A549 (cell line): Measurements from ENCODE around the gene LAMB1. TPM values are rescaled to one million over a fixed set of nuclear protein-coding genes. Genes with fewer than 3 reads are reported as not detected.

Experiments used
- ATAC-seq, 2 experiments: fragments of 200-7000 bp in 1 of 2; fragments of >200 bp in 1 of 2; cut with Nextera tagmentation in 1 of 2; cut with Tn5 transposase in 1 of 2; 3 replicates each; pipeline versions ENCODE4 v1.8.0 to v1.9.1; 2018 to 2020; ENCODE audit warnings: mild to moderate bottlenecking in 1 of 2, moderate library complexity in 1 of 2
- CTCF ChIA-PET: fragments of 300-600 bp; sonication (Branson Sonifier 250); formaldehyde crosslinking; extraction: SDS; loops from one replicate; lab custom pipeline; 2021; ENCODE audit warnings: antibody characterized with exemption, inconsistent platforms; lab: Yijun Ruan, JAX
- POLR2A ChIA-PET: fragments of 350-600 bp; formaldehyde crosslinking; extraction: SDS; loops from one replicate; lab custom pipeline; 2021; ENCODE audit warnings: antibody characterized with exemption, inconsistent platforms; lab: Yijun Ruan, JAX
- DNase-seq, 2 experiments: peaks; one replicate each; pipeline versions ENCODE4 v3.0.0 to v3.0.0-alpha.2; 2011 to 2016; ENCODE audit warnings: low read depth in 1 of 2, low spot score in 1 of 2
- FAIRE-seq: peaks from 2 replicates; lab custom pipeline; 2011; peaks lifted over from hg19 to GRCh38; lab: Jason Lieb, UNC
- H3K27ac ChIP-seq, 2 experiments: fragments of >200 bp; sonication (Bioruptor Twin); formaldehyde crosslinking; 3 replicates each; pipeline ENCODE4 v1.5.1; 2016 to 2017
- H3K4me1 ChIP-seq: fragments of >200 bp; sonication (Bioruptor Twin); formaldehyde crosslinking; 3 replicates; pipeline ENCODE4 v1.6.1; 2016
- H3K4me2 ChIP-seq: fragments of >200 bp; sonication (Bioruptor Twin); formaldehyde crosslinking; 3 replicates; pipeline ENCODE4 v1.6.1; 2016
- H3K4me3 ChIP-seq: fragments of >200 bp; sonication (Bioruptor Twin); formaldehyde crosslinking; 3 replicates; pipeline ENCODE4 v1.5.1; 2016
- H3K9me3 ChIP-seq: fragments of >200 bp; sonication (Bioruptor Twin); formaldehyde crosslinking; 3 replicates; pipeline ENCODE4 v1.6.1; 2016
- BHLHE40 ChIP-seq: IDR thresholded peaks from 2 replicates; pipeline ENCODE4 v1.6.1; 2012; ENCODE audit warnings: low read depth, low read length, inconsistent platforms
- CBX2 ChIP-seq: fragments of 200-600 bp; sonication (generic); IDR thresholded peaks from 2 replicates; pipeline ENCODE4 v1.6.1; 2016; ENCODE audit warnings: low read depth, mild to moderate bottlenecking, borderline replicate concordance
- CHD4 ChIP-seq: fragments of 200-600 bp; sonication (generic); IDR thresholded peaks from 2 replicates; pipeline ENCODE4 v1.6.1; 2016; ENCODE audit warnings: antibody characterized with exemption, mild to moderate bottlenecking, borderline replicate concordance
- EP300 ChIP-seq, 2 experiments: fragments of >200 bp; sonication (Bioruptor Twin); formaldehyde crosslinking; IDR thresholded peaks; 2 replicates in 1 of 2; 3 replicates in 1 of 2; pipeline ENCODE4 v1.6.1; 2016 to 2017
- FOXS1 ChIP-seq: fragments of 250-450 bp; sonication (Bioruptor Pico); IDR thresholded peaks from 2 replicates; pipeline ENCODE4 v1.5.0; 2020; ENCODE audit warnings: mild to moderate bottlenecking, moderate library complexity
- GATA3 ChIP-seq: IDR thresholded peaks from 2 replicates; pipeline ENCODE4 v1.6.1; 2012; ENCODE audit warnings: borderline replicate concordance
- HDAC2 ChIP-seq: fragments of 200-600 bp; sonication (generic); IDR thresholded peaks from 2 replicates; pipeline ENCODE4 v1.6.1; 2016
- HEYL ChIP-seq: fragments of 250-450 bp; sonication (Bioruptor Pico); IDR thresholded peaks from 2 replicates; pipeline ENCODE4 v1.8.0; 2021; ENCODE audit warnings: mild to moderate bottlenecking, moderate library complexity
- HOXA7 ChIP-seq: fragments of 250-450 bp; sonication (Bioruptor Pico); IDR thresholded peaks from 2 replicates; pipeline ENCODE4 v1.5.0; 2020; ENCODE audit warnings: mild to moderate bottlenecking, moderate library complexity
- HOXB5 ChIP-seq: fragments of 250-450 bp; sonication (Bioruptor Pico); IDR thresholded peaks from 2 replicates; pipeline ENCODE4 v1.5.0; 2020; ENCODE audit warnings: mild to moderate bottlenecking, moderate library complexity
- JUN ChIP-seq, 2 experiments: fragments of >200 bp; sonication (Bioruptor Twin); formaldehyde crosslinking; IDR thresholded peaks; 2 replicates in 1 of 2; 3 replicates in 1 of 2; pipeline ENCODE4 v1.6.1; 2016 to 2017
- MAFK ChIP-seq: fragments of 450-650 bp; IDR thresholded peaks from 2 replicates; pipeline ENCODE4 v1.6.1; 2014; ENCODE audit not compliant: partially characterized antibody
- MYC ChIP-seq: IDR thresholded peaks from 2 replicates; pipeline ENCODE4 v1.6.1; 2012; ENCODE audit warnings: mild to moderate bottlenecking, inconsistent platforms, low read length, improper control_type of control experiment, borderline replicate concordance
- NR3C1 ChIP-seq: fragments of >200 bp; sonication (Bioruptor Twin); formaldehyde crosslinking; IDR thresholded peaks from 3 replicates; pipeline ENCODE4 v1.6.1; 2017
- PHF8 ChIP-seq: fragments of 200-600 bp; sonication (generic); IDR thresholded peaks from 2 replicates; pipeline ENCODE4 v1.6.1; 2016; ENCODE audit warnings: low read depth, mild to moderate bottlenecking, antibody characterized with exemption, moderate library complexity, borderline replicate concordance
- RAD21 ChIP-seq, 2 experiments: fragments of >200 bp in 1 of 2; sonication (Bioruptor Twin) in 1 of 2; formaldehyde crosslinking in 1 of 2; IDR thresholded peaks in 1 of 2; conservative IDR thresholded peaks in 1 of 2; 2 replicates in 1 of 2; 3 replicates in 1 of 2; pipeline ENCODE4 v1.6.1; 2012 to 2018; ENCODE audit warnings: inconsistent platforms in 1 of 2
- RCOR1 ChIP-seq: fragments of 150-350 bp; IDR thresholded peaks from 2 replicates; pipeline ENCODE4 v1.6.1; 2014; ENCODE audit warnings: antibody characterized with exemption, low read length, low read depth
- SMC3 ChIP-seq: fragments of >200 bp; sonication (Bioruptor Twin); formaldehyde crosslinking; IDR thresholded peaks from 3 replicates; pipeline ENCODE4 v1.6.1; 2018; ENCODE audit warnings: inconsistent platforms
- SREBF2 ChIP-seq: fragments of 450-650 bp; IDR thresholded peaks from 2 replicates; pipeline ENCODE4 v1.6.1; 2014; ENCODE audit warnings: mild to moderate bottlenecking, moderate library complexity
- TP53 ChIP-seq: fragments of 250-450 bp; sonication (Bioruptor Pico); IDR thresholded peaks from 2 replicates; pipeline ENCODE4 v1.5.0; 2021; ENCODE audit warnings: mild to moderate bottlenecking, moderate library complexity
- ZC3H11A ChIP-seq: fragments of 450-650 bp; IDR thresholded peaks from 2 replicates; pipeline ENCODE4 v1.6.1; 2014; ENCODE audit warnings: antibody characterized with exemption, mild to moderate bottlenecking
- WGBS: methylation state at CpG from one replicate; pipeline ENCODE4 v1.1.6; 2017; ENCODE audit errors: missing lambda C conversion rate; 5-methylcytosine and 5-hydroxymethylcytosine counted together
- polyA plus RNA-seq, 4 experiments: library from polyadenylated mRNA; depleted of rRNA in 3 of 4; stranded (reverse); fragments of >200 nt; fragmentation: RNase III in 1 of 4; extraction: RNeasy Plus Mini Kit Qiagen cat#74134 plus additional on column Dnase treatment in 1 of 4; gene quantifications; 2 replicates in 3 of 4; 3 replicates in 1 of 4; pipeline ENCODE4 v1.2.3, GENCODE V29; 2011 to 2017
- TF ChIP-seq, protein P1 (sequence below): fragments of >200 bp; sonication (Bioruptor Twin); formaldehyde crosslinking; IDR thresholded peaks from 3 replicates; pipeline ENCODE4 v1.5.1; 2016
- TF ChIP-seq, protein P2 (sequence below): IDR thresholded peaks from 2 replicates; pipeline ENCODE4 v1.6.1; 2012; ENCODE audit warnings: low read depth, borderline replicate concordance
- TF ChIP-seq, protein P3 (sequence below): fragments of >200 bp; sonication (Bioruptor Twin); formaldehyde crosslinking; IDR thresholded peaks from 3 replicates; pipeline ENCODE4 v1.6.1; 2016
- TF ChIP-seq, protein P4 (sequence below): IDR thresholded peaks from 2 replicates; pipeline ENCODE4 v1.6.1; 2012
- TF ChIP-seq, protein P5 (sequence below): fragments of 250-450 bp; sonication (Bioruptor Pico); IDR thresholded peaks from 2 replicates; pipeline ENCODE4 v1.5.0; 2020; ENCODE audit warnings: low read depth, mild to moderate bottlenecking, moderate library complexity
- TF ChIP-seq, protein P6 (sequence below): fragments of >200 bp; sonication (Bioruptor Twin); formaldehyde crosslinking; IDR thresholded peaks from 2 replicates; pipeline ENCODE4 v1.6.1; 2016

LAMB1 gene
- polyA plus RNA-seq, 2 of the 4 experiments (the other 2 are of a cell fraction) = 142 to 162 TPM

DNA sequence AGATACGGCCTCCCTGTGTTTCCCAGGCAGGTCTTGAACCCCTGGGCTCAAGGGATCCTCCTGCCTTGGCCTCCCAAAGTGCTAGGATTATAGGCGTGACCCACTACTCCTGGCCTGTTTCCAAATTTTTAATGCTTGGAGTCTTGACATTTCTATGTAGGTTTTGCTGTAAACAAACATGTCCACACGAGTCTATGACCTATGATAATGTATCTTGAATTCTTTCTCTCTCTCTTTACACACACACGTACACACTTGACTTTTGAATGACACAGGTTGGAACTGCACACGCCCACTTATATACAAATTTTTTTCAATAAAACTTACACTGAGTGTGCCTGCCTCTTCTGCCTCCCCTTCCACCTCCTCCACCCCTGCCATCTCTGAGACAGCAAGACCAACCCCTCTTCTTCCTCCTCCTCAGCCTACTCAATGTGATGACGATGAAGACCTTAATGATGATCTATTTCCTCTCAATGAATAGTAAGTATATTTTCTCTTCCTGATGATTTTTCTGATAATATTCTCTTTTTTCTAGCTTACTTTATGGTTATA, 44.1 kb upstream of the LAMB1 start (continued):
- TF ChIP-seq TP53 (CRISPR knock-in tag) = no peak

DNA sequence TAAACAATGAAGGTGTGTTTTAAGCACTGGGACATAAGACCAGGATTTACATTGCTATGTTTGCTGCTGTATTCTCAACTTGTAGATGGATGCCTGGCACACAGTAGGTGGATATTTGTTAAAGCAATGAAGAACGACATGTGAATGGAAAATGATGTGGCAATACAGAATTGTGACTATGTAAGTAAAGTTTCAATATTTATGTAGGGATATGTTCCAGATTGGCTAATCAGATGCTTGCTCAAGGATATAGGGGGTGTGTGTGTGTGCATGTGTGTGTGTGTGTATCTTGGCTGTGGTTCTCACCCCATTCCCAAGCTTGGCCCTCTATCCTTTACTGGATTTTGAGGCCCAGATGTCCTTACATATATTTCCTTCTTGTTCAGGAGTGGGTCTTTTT, 42.7 kb upstream of the LAMB1 start:
- Histone ChIP-seq H3K27ac (no peak overlapping the region), H3K4me2 (no peak overlapping the region), H3K4me3 (no peak overlapping the region), H3K4me1 (no peaks in the 10 kb centered on the region), H3K9me3 (no peaks in the 10 kb centered on the region)
- POLR2A ChIA-PET = no interaction called here
- ATAC-seq (no peak), FAIRE-seq (no peak), DNase-seq (no peak)
- CTCF ChIA-PET = interaction anchor here (0.7 to 1.0 kb wide), 2 partner anchors 18 to 29 kb away, joined by 3 read pairs; no protein-coding TSS in a partner anchor
- TF ChIP-seq BHLHE40 = no peak
- no peak for TF ChIP-seq RCOR1
- no peak for TF ChIP-seq HOXB5 (CRISPR knock-in tag)
- TF ChIP-seq MYC = no peak
- TF ChIP-seq SREBF2 = no peak
- no peak for TF ChIP-seq HOXA7 (CRISPR knock-in tag)
- no peak for TF ChIP-seq FOXS1
- TF ChIP-seq ZC3H11A = no peak
- TF ChIP-seq SMC3 = no peak
- TF ChIP-seq CHD4 = no peak
- TF ChIP-seq RAD21 (conservative IDR thresholded peaks at IDR 0.05 in 1 of 2, IDR thresholded peaks at IDR 0.05 in 1 of 2) = no peak
- TF ChIP-seq, protein P1, sequence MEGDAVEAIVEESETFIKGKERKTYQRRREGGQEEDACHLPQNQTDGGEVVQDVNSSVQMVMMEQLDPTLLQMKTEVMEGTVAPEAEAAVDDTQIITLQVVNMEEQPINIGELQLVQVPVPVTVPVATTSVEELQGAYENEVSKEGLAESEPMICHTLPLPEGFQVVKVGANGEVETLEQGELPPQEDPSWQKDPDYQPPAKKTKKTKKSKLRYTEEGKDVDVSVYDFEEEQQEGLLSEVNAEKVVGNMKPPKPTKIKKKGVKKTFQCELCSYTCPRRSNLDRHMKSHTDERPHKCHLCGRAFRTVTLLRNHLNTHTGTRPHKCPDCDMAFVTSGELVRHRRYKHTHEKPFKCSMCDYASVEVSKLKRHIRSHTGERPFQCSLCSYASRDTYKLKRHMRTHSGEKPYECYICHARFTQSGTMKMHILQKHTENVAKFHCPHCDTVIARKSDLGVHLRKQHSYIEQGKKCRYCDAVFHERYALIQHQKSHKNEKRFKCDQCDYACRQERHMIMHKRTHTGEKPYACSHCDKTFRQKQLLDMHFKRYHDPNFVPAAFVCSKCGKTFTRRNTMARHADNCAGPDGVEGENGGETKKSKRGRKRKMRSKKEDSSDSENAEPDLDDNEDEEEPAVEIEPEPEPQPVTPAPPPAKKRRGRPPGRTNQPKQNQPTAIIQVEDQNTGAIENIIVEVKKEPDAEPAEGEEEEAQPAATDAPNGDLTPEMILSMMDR = no peak
- no peak for TF ChIP-seq MAFK
- no peak for TF ChIP-seq JUN (IDR thresholded peaks at IDR 0.05)
- no peak for TF ChIP-seq EP300 (IDR thresholded peaks at IDR 0.05)
- TF ChIP-seq, protein P2, sequence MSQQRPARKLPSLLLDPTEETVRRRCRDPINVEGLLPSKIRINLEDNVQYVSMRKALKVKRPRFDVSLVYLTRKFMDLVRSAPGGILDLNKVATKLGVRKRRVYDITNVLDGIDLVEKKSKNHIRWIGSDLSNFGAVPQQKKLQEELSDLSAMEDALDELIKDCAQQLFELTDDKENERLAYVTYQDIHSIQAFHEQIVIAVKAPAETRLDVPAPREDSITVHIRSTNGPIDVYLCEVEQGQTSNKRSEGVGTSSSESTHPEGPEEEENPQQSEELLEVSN = no peak
- 72% methylated on average over 1 of the region's 1 CpG for WGBS

DNA sequence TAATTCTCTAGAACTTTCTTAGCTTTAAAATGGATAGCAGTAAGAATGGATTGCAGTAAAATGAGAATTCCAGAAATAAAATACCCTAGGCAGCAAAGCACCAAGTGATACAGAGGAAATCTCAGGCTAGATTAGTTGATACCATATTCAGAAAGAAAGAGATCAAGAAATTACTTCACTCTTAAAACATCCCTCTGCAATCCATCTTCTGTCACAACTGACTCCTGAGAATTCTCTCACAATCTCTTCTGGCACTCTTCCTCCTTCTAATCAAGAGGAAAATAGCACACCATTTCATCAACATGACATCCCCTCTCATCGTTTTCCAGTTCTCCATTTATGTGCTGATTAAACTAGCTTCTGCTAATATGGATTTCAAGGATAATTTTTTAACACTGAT, 42.2 kb upstream of the LAMB1 start:
- Histone ChIP-seq H3K4me2 (no peak overlapping the region), H3K9me3 (no peaks in the 10 kb centered on the region), H3K4me1 (no peaks in the 10 kb centered on the region), H3K4me3 (no peak overlapping the region), H3K27ac (no peak overlapping the region)
- ChIA-PET CTCF (interaction anchor here (0.8 to 1.7 kb wide), 2 partner anchors 12 to 93 kb away, joined by 3 read pairs; no protein-coding TSS in a partner anchor), POLR2A (no interaction called here)
- FAIRE-seq (no peak), ATAC-seq (no peak), DNase-seq (no peak)
- 65% methylated on average over 1 of the region's 1 CpG for WGBS
- TF ChIP-seq HDAC2 (no peak), GATA3 (no peak), HEYL (no peak), RCOR1 (no peak), CBX2 (no peak), PHF8 (no peak), NR3C1 (no peak), RAD21 (conservative IDR thresholded peaks at IDR 0.05 in 1 of 2, IDR thresholded peaks at IDR 0.05 in 1 of 2) (no peak)
- TF ChIP-seq, protein P3, sequence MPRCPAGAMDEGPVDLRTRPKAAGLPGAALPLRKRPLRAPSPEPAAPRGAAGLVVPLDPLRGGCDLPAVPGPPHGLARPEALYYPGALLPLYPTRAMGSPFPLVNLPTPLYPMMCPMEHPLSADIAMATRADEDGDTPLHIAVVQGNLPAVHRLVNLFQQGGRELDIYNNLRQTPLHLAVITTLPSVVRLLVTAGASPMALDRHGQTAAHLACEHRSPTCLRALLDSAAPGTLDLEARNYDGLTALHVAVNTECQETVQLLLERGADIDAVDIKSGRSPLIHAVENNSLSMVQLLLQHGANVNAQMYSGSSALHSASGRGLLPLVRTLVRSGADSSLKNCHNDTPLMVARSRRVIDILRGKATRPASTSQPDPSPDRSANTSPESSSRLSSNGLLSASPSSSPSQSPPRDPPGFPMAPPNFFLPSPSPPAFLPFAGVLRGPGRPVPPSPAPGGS = no peak
- TF ChIP-seq, protein P4, sequence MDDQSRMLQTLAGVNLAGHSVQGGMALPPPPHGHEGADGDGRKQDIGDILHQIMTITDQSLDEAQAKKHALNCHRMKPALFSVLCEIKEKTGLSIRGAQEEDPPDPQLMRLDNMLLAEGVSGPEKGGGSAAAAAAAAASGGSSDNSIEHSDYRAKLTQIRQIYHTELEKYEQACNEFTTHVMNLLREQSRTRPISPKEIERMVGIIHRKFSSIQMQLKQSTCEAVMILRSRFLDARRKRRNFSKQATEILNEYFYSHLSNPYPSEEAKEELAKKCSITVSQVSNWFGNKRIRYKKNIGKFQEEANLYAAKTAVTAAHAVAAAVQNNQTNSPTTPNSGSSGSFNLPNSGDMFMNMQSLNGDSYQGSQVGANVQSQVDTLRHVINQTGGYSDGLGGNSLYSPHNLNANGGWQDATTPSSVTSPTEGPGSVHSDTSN = no peak
- TF ChIP-seq, protein P5, sequence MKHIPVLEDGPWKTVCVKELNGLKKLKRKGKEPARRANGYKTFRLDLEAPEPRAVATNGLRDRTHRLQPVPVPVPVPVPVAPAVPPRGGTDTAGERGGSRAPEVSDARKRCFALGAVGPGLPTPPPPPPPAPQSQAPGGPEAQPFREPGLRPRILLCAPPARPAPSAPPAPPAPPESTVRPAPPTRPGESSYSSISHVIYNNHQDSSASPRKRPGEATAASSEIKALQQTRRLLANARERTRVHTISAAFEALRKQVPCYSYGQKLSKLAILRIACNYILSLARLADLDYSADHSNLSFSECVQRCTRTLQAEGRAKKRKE (CRISPR knock-in tag) = no peak
- TF ChIP-seq, protein P6, sequence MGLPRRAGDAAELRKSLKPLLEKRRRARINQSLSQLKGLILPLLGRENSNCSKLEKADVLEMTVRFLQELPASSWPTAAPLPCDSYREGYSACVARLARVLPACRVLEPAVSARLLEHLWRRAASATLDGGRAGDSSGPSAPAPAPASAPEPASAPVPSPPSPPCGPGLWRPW = no peak
- TF ChIP-seq, protein P2 = no peak
